GM12801 (cell line): ENCODE results near the gene KRTCAP2.

Source experiments
- CTCF ChIP-seq: IDR thresholded peaks from one replicate; pipeline ENCODE4 v1.5.1; 2011; ENCODE audit warnings: control low read depth; ENCODE audit not compliant: insufficient read length; ENCODE audit errors: extremely low read depth

The KRTCAP2 gene

GRCh38 chr1:155134880-155135414, 38.2 kb downstream of the KRTCAP2 start:
- no peak for TF ChIP-seq CTCF

DNA sequence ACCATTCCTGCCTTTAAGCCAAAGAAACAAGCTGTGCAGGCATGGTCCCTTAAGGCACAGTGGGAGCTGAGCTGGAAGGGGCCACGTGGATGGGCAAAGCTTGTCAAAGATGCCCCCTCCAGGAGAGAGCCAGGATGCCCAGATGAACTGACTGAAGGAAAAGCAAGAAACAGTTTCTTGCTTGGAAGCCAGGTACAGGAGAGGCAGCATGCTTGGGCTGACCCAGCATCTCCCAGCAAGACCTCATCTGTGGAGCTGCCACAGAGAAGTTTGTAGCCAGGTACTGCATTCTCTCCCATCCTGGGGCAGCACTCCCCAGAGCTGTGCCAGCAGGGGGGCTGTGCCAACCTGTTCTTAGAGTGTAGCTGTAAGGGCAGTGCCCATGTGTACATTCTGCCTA, 38.8 kb downstream of the KRTCAP2 start:
- TF ChIP-seq CTCF: no peak

DNA sequence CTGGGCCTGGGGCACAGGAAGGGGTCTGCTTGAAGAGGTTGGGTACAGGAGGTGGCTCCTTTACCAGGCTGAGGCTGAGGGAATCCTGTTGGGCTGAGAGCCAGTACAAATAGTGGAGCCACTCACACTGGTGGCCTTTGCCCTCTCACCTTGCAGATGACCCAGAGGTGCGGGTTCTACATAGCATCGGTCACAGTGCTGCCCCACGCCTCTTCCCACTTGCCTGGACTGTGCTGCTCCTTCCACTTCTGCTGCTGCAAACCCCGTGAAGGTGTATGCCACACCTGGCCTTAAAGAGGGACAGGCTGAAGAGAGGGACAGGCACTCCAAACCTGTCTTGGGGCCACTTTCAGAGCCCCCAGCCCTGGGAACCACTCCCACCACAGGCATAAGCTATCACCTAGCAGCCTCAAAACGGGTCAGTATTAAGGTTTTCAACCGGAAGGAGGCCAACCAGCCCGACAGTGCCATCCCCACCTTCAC, 39.3 kb downstream of the KRTCAP2 start:
- TF ChIP-seq CTCF: no peak

DNA sequence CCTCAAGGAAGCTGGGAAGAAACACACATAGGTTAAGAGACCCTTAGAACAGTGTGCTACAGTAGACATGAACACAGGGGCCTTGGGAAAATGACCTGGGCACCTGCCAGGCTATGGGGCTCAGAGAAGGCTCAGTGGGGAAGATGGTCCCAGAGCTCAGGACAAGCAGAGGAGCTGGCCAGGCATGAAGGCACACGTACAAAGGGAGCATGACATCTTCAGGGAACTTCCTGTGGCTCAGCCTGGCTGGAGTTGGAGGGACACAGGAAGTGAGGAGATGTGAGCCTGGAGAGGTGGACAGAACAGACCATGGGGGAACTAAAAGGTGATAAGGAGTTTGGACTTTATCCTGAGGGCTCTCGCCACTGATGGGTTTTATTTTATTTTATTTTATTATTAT, 41.2 kb downstream of the KRTCAP2 start:
- TF ChIP-seq CTCF: no peak

DNA sequence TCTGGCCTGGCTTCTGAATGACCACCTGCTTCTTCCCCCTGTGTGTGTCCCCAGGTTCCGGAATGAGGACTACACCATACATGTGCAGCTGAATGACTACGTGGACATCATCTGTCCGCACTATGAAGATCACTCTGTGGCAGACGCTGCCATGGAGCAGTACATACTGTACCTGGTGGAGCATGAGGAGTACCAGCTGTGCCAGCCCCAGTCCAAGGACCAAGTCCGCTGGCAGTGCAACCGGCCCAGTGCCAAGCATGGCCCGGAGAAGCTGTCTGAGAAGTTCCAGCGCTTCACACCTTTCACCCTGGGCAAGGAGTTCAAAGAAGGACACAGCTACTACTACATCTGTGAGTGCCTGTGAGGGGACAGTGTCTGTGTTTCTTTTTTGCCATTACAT, 41.8 kb downstream of the KRTCAP2 start:
- TF ChIP-seq CTCF: no peak

- TF ChIP-seq CTCF: no peak
Observed at GRCh38 chr1:155130272-155131006, 42.7 kb downstream of the KRTCAP2 start.

- TF ChIP-seq CTCF: no peak
Observed at GRCh38 chr1:155128755-155129473, 44.2 kb downstream of the KRTCAP2 start.
